ENCODE results near the gene LRRC74B. TPM values are rescaled to one million over a fixed set of nuclear protein-coding genes. Genes with fewer than 3 reads are reported as not detected.

LRRC74B gene
- total and polyA plus RNA-seq, 2 experiments from 2014 or later, result 0.12 TPM; not detected in 1

DNA sequence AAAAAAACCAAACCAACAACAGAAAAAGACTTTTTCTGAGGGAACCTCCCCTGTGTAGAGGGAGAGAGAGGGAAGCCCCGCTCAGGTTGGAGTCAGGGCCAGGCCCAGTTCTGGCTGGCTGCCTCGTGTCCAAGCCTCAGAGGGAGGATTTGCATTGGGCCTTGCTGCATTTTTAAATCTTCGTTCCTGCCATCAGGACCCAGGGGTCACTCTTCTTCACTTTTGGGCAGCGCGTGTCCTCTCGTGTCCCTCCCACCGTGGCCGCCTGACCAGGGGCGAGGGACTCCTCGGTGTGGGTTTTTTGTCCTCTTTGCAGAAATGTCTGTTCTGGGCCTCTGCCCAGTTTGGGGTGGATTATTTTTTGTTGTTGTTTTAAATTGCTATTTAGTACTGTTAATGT, 57.9 kb downstream of the LRRC74B start:
- Histone ChIP-seq H3K4me1 (ENCODE audit: low read depth) (no peaks in the 10 kb centered on the region), H3K27me3 (no peaks in the 10 kb centered on the region)
- DNase-seq (ENCODE audit: low read depth in 1 of 2, low spot score in 1 of 2), result no peak

DNA sequence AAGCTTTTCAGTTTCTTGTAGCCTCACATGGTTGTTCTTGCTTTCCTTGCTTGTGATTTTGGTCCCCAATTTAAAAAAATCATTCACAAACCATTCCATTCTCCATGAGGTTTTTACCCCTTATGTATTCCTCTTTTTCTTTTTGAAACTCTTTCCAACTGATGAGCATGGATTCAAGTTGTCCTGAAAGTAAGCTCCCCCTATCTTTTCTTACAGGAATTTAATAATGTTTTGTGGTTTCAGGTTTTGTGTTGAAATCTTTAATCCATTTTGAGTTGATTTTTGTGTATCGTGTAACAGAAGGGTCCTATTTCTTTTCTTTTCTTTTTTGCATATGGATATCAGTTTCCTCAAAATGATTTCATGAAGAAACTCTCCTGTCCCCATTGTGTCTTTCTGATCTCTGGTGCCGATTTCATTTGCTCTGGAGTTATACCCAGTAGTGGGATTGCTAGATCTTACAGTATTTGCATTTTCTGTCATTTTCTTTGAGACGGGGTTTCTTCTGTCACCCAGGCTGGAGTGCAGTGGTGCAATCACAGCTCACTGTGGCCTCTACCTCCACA, 58.5 kb downstream of the LRRC74B start:
- TF ChIP-seq, protein P1, sequence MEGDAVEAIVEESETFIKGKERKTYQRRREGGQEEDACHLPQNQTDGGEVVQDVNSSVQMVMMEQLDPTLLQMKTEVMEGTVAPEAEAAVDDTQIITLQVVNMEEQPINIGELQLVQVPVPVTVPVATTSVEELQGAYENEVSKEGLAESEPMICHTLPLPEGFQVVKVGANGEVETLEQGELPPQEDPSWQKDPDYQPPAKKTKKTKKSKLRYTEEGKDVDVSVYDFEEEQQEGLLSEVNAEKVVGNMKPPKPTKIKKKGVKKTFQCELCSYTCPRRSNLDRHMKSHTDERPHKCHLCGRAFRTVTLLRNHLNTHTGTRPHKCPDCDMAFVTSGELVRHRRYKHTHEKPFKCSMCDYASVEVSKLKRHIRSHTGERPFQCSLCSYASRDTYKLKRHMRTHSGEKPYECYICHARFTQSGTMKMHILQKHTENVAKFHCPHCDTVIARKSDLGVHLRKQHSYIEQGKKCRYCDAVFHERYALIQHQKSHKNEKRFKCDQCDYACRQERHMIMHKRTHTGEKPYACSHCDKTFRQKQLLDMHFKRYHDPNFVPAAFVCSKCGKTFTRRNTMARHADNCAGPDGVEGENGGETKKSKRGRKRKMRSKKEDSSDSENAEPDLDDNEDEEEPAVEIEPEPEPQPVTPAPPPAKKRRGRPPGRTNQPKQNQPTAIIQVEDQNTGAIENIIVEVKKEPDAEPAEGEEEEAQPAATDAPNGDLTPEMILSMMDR (IDR thresholded peaks at IDR 0.05; ENCODE audit: low read depth, low read length), result no peak
- no peak overlapping the region for H3K27ac ChIP-seq

More for the DNA sequence above, 57.9 kb downstream of the LRRC74B start:
- TF ChIP-seq, protein P1 (IDR thresholded peaks at IDR 0.05; ENCODE audit: low read depth, low read length), result no peak
- no peak overlapping the region for H3K27ac ChIP-seq
- H3K36me3 ChIP-seq, result no peaks in the 10 kb centered on the region
- H3K4me3 ChIP-seq, result no peak overlapping the region
- H3K9me3 ChIP-seq (ENCODE audit: low read depth), result no peaks in the 10 kb centered on the region

DNA sequence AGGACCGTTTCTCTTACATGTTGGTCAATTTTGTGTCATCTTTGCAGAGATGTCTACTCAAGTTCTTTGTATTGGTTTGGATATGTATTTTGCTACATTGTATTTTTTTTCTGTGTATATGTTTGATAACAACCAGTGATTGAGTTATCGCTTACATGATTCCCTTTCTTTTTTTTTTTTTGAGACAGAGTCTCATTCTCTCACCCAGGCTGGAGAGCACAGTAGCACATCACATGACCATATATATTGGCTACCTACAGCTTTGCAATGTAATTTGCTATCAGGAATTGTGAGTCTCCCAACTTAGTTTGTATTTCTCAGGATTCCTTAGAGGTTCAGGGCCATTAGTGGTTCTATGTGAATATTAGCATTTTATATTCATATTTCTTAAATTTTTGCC, 59.5 kb downstream of the LRRC74B start:
- Histone ChIP-seq H3K27ac (no peak overlapping the region), H3K4me3 (no peak overlapping the region), H3K36me3 (no peaks in the 10 kb centered on the region), H3K4me1 (ENCODE audit: low read depth) (no peaks in the 10 kb centered on the region), H3K27me3 (no peaks in the 10 kb centered on the region), H3K9me3 (ENCODE audit: low read depth) (no peaks in the 10 kb centered on the region)
- no peak for DNase-seq (ENCODE audit: low read depth in 1 of 2, low spot score in 1 of 2)
- TF ChIP-seq, protein P1 (IDR thresholded peaks at IDR 0.05; ENCODE audit: low read depth, low read length), result no peak

More for the DNA sequence above, 58.5 kb downstream of the LRRC74B start:
- H3K9me3 ChIP-seq (ENCODE audit: low read depth), result no peaks in the 10 kb centered on the region
- H3K4me1 ChIP-seq (ENCODE audit: low read depth), result no peaks in the 10 kb centered on the region
- no peaks in the 10 kb centered on the region for H3K27me3 ChIP-seq
- no peak for DNase-seq (ENCODE audit: low read depth in 1 of 2, low spot score in 1 of 2)
- H3K4me3 ChIP-seq, result no peak overlapping the region
- no peaks in the 10 kb centered on the region for H3K36me3 ChIP-seq

DNA sequence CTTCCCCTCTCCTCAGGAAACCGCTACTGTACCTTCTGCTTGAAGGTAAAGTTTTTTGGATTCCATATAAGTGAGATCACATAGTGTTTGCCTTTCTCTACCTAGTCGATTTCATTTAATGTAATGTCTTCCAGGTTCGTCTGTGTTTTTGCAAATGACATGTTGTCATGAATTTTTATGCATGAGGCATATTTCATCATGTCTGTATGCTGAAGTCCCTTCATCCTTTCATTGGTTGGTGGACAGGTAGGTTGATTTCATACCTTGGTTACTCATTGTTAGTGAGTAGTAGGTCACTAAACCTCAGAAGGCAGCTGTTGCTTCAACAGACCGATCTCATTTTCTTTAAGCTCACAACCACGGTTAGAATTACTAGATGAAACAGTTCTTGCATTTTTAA, 60.3 kb downstream of the LRRC74B start:
- no peak for DNase-seq (ENCODE audit: low read depth in 1 of 2, low spot score in 1 of 2)
- H3K4me1 ChIP-seq (ENCODE audit: low read depth), result no peaks in the 10 kb centered on the region
- H3K27me3 ChIP-seq, result no peaks in the 10 kb centered on the region
- H3K36me3 ChIP-seq, result no peaks in the 10 kb centered on the region
- TF ChIP-seq, protein P1 (IDR thresholded peaks at IDR 0.05; ENCODE audit: low read depth, low read length), result no peak
- no peak overlapping the region for H3K4me3 ChIP-seq
- H3K27ac ChIP-seq, result no peak overlapping the region
- no peaks in the 10 kb centered on the region for H3K9me3 ChIP-seq (ENCODE audit: low read depth)

DNA sequence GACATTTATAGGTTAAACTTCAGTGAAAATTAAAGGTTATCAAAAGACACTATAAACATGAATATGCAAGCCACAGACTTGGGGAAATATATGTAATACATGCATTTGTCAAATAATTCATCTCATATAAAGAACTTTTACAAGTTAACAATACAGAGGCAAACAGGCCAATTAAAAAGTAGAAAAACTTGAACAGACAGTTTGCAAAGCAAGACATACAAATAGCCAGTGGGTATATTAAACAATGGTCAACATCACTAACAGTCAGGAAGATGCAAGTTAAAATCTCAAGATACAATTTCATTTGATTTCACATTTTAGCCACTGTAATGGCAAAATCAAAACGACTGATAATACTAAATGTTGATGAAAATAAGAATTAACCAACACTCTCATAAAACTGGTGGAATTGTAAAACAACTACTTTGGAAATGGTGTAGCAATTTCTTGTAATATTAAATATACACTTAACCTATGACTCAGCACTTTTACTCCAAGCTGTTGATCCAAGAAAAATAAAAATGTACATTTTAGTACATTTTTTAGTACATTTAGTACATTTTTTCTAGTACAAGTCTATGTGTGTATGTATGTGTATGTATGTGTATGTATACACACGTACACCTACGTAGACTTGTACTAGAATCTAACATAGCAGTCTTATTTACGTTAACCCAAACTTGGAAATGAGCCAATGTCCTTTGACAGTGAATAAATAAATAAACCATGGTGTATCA, 62.8 kb downstream of the LRRC74B start:
- TF ChIP-seq, protein P1 (IDR thresholded peaks at IDR 0.05; ENCODE audit: low read depth, low read length), result no peak
- no peaks in the 10 kb centered on the region for H3K9me3 ChIP-seq (ENCODE audit: low read depth)

More for the DNA sequence above, 62.8 kb downstream of the LRRC74B start:
- DNase-seq (ENCODE audit: low read depth in 1 of 2, low spot score in 1 of 2), result no peak
- no peak overlapping the region for H3K27ac ChIP-seq
- no peaks in the 10 kb centered on the region for H3K4me1 ChIP-seq (ENCODE audit: low read depth)
- no peaks in the 10 kb centered on the region for H3K36me3 ChIP-seq
- H3K4me3 ChIP-seq, result no peak overlapping the region
- H3K27me3 ChIP-seq, result no peaks in the 10 kb centered on the region

Other genes with a start within 250 kb of the LRRC74B start
- 83.3 and 83.7 TPM in 2 replicates for gene PI4KA, start 187.1 kb upstream of the LRRC74B start, total RNA-seq
- 85.2 and 95.9 TPM in 2 replicates for gene PI4KA, start 187.1 kb upstream of the LRRC74B start, polyA plus RNA-seq
- 22.0 and 25.2 TPM in 2 replicates for gene SNAP29, start 186.9 kb upstream of the LRRC74B start, total RNA-seq
- 37.9 and 38.1 TPM in 2 replicates for gene SNAP29, start 186.9 kb upstream of the LRRC74B start, polyA plus RNA-seq
- 74.3 and 80.9 TPM in 2 replicates for gene CRKL, start 128.5 kb upstream of the LRRC74B start, total RNA-seq
- 42.4 and 60.1 TPM in 2 replicates for gene CRKL, start 128.5 kb upstream of the LRRC74B start, polyA plus RNA-seq
- gene AIFM3, start 78.7 kb upstream of the LRRC74B start, total RNA-seq, result 2.0 and 4.8 TPM in 2 replicates
- 0.67 and 0.87 TPM in 2 replicates for gene AIFM3, start 78.7 kb upstream of the LRRC74B start, polyA plus RNA-seq
- gene LZTR1, start 63.6 kb upstream of the LRRC74B start, total RNA-seq, result 50.8 and 62.6 TPM in 2 replicates
- gene LZTR1, start 63.6 kb upstream of the LRRC74B start, polyA plus RNA-seq, result 41.7 and 60.9 TPM in 2 replicates
- 61.1 and 69.8 TPM in 2 replicates for gene THAP7, start 43.8 kb upstream of the LRRC74B start, total RNA-seq
- gene THAP7, start 43.8 kb upstream of the LRRC74B start, polyA plus RNA-seq, result 47.5 and 49.7 TPM in 2 replicates
- gene P2RX6, start 30.8 kb upstream of the LRRC74B start, total RNA-seq, result 8.6 and 11.8 TPM in 2 replicates
- gene P2RX6, start 30.8 kb upstream of the LRRC74B start, polyA plus RNA-seq, result 7.9 and 8.9 TPM in 2 replicates
- 1.8 and 4.0 TPM in 2 replicates for gene SLC7A4, start 13.4 kb upstream of the LRRC74B start, total RNA-seq
- 3.0 and 4.4 TPM in 2 replicates for gene SLC7A4, start 13.4 kb upstream of the LRRC74B start, polyA plus RNA-seq